Measurements from ENCODE around the gene CEBPB.
"Not testable (repeated sequence)": the region's sequence is repeated elsewhere in the genome, so short reads cannot be mapped to it uniquely, and the experiment has no call there.

Gene CEBPB

DNA sequence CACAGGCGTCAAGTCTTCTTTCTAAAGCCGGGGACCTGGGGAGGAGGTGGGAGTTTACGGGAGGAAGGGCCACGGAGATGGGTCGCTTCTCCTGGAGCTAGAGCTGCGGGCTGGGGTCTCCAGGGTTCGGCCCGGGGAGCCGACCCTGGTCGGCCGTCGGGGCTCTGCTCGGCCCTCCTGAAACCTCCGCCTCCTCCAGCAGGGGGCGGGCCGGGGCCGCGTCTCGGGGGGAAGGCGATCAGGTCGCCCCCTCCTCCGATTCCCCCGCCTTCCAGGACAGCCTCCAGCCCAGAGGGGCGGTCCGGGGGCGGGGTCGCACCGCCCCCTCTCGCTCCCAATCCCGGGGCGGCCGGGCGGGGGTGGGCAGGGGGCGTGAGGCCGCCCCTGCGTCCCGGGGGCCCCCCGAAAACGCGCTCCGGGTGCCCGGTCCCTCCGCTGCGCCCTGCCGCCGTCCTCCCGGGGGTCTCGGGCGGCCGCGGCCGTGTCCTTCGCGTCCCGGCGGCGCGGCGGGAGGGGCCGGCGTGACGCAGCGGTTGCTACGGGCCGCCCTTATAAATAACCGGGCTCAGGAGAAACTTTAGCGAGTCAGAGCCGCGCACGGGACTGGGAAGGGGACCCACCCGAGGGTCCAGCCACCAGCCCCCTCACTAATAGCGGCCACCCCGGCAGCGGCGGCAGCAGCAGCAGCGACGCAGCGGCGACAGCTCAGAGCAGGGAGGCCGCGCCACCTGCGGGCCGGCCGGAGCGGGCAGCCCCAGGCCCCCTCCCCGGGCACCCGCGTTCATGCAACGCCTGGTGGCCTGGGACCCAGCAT lies at the start of gene CEBPB:
CEBPB (plus strand) TSS at position 580 of the 814 bp plus-strand sequence; CDS start at position 784, 204 bp downstream.
- peak; percentile 94 for DNase-seq

DNA sequence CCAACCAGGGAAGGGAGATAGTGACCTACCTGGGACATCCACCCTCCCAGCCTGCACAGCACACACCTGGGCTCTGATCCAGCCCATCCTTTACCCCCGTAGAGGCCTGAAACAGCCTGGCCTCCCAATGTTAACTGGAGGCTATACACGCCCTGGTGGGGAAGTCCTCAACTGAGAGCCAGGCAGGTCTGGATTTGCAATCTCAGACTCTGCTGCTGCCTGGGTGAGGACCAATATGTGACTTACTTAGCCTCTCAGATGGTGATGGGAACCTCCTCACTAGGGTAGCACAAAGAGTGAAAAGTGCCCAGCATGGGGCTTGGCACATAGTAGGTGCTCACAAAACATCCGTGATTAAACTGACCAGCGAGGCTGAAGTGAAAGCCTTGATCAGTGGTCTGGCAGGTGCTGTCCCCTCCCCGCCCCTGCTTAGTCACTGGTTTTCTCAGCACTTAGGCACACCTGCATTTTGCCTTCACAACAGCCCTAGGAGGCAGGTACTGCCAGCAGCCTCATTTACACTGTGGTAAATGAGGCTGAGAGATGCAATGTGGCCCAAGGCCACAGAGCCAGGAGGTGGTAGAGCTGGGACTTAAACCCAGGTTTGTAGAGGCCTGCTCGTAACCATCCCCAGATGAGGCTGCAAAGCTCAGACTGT lies 49.5 kb upstream of the CEBPB start:
- no peak for DNase-seq

GRCh38 chr20:50141811-50142561 lies 48.6 kb upstream of the CEBPB start:
- no peak for DNase-seq

DNA sequence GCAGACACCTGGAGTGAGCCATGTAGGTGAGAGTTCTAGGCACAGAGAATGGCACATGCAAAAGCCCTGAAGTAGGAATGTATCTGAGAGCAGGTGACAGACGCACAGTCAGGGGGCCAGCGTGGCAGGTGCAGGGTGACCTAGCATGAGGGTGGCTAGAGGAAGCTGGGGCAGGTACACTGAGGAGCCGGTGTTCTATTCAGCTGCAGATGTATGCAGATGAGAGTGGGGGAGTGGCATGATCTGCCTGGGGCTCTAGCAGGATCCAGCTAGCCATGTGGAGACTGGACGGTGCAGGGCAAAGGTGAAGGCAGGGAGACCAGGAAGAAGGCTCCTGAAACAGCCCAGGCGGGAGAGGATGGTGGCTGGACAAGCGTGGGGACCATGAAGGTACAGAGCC lies 47.8 kb upstream of the CEBPB start:
- DNase-seq, result no peak

GRCh38 chr20:50144362-50144761 lies 46.3 kb upstream of the CEBPB start:
- peak; percentile 73 for DNase-seq

GRCh38 chr20:50145566-50145965 lies 45.1 kb upstream of the CEBPB start:
- DNase-seq, result no peak

- DNase-seq, result no peak
Observed at GRCh38 chr20:50146214-50146613, 44.4 kb upstream of the CEBPB start.

DNA sequence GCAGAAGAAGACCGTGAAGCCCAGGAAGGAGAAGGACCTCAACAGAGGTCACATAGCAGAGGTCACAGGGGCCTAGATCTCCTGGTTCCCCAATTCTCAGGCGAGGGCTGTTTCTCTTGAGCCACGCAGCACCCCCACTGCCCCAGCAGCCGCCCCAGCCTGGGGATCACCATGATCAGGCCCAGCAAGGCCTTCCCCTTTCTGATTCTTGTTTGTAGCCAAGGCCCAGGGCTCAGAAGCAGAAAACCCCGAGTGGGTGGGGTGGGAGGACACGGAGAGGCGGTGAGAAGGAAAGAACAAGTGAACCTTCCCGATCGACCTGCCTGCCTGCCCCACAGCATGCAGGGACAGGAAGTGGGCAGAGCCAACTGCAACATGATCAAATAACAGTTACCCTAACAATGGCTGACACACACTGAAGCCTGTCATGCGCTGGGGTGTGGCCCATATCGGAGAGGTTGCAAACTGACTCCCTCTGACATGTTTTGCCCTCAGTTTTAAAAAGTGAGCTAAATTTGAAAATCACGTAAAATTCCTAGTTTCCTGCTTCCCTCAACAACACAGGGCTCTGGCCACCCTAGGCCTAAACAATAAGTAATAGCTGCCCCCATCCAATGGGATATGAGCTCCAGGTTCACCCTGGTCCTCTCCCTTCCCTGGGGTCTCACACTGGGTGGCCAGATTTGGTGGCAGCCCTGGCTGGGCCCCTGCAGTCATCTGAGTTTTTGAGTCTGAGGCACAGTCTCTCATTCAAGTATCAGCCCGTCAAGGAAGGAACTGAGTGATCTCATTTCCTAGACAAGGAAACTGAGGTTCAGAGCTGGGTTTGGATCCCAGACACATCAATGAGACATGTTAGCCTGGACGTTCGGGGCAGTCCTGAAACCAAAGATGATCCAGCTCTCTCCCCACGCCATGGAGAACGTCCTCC lies 43.6 kb upstream of the CEBPB start:
- DNase-seq, result no peak

DNA sequence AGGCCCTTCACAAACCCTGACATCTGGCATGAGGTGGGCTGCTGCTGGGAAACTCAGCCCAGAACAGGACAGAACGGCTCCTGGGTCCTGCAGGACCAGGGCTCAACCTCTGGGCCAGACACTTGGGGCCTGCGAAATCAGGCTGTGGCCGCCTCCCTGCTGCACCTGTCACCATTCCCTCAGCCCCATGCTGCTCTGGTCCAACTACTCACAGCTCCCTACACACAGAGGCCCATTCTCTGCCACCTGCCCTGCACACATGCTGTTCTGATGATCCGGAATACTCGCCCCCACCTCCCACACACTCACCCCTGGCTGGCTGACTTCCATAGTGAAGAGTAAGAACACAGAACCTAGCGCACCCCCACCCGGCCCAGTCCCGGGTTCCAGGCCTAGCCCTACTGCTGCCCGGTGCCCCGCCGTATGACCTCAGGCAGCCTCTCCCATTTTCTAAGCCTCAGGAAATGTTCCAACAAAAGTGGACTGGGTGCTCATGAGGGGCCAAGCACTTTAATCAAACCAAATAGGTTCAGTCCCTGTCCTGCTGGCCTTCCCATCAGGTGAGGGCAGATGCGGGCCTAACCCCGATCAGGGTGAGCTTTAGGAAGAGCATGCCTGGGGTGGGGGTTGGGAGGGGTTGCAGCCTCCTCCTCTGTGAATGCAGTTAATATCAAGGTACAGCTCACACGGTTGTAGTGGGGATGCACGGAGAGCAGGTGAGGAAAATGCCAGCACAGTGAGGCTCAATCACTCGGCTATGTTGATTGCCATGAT lies 41.0 kb upstream of the CEBPB start:
- no peak for DNase-seq

DNA sequence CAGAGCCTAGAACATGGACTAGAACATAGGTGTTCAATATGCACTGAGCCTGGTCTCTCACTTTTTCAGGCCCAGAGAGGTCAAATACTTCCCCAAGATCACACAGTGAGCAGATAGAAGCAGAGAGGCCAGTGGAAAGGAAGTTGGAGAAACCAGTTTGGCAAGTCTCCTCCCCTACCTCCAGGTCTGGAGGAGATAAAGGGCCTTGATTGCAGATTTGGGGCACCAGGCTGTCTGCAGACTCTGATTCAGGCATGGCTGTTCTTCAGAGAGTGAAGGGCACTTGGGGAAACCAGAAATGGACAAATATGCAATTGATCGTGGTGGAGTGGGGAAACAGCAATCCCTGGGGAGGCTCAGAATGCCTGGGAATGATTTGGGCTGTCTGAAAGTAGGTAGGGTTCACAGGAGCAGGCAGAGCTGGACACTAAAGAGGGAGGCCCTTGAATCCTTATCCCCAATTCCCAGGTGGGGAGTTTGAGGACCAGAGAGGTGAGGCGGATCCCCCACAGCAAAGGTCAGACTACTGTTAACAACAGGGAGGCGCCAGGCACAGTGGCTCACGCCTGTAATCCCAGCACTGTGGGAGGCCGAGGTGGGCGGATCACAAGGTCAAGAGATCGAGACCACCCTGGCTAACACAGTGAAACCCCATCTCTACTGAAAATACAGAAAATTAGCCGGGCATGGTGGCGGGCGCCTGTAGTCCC lies 39.4 kb upstream of the CEBPB start:
- no peak for DNase-seq

- DNase-seq, result no peak
Observed at GRCh38 chr20:50152394-50153152, 38.1 kb upstream of the CEBPB start.

DNA sequence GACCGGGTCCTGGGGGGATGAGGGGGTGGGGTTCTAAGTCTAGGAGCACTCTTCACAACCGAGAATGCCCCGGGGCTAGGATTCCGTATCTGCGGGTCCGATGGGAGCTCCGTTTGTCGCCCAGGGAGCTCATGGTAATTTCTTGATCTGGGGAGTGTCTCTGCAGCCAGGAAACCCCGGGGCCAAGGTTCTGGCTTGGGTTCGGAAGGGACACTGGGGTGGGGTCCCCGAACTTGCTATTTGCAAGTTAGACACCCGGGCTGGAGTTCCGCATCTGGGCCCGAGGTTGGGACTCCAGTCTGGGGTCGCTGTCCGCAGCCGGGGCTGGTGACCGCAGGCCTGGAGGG lies 37.5 kb upstream of the CEBPB start:
- no peak for DNase-seq

GRCh38 chr20:50153500-50154377 lies 36.9 kb upstream of the CEBPB start, which contains the start of gene PEDS1:
PEDS1 (minus strand) TSS chr20:50153723; CDS start chr20:50153637, 86 bp downstream.
- peak; percentile 85 for DNase-seq

- DNase-seq, result not testable (repeated sequence)
Observed at GRCh38 chr20:50161494-50161893, 29.1 kb upstream of the CEBPB start.

DNA sequence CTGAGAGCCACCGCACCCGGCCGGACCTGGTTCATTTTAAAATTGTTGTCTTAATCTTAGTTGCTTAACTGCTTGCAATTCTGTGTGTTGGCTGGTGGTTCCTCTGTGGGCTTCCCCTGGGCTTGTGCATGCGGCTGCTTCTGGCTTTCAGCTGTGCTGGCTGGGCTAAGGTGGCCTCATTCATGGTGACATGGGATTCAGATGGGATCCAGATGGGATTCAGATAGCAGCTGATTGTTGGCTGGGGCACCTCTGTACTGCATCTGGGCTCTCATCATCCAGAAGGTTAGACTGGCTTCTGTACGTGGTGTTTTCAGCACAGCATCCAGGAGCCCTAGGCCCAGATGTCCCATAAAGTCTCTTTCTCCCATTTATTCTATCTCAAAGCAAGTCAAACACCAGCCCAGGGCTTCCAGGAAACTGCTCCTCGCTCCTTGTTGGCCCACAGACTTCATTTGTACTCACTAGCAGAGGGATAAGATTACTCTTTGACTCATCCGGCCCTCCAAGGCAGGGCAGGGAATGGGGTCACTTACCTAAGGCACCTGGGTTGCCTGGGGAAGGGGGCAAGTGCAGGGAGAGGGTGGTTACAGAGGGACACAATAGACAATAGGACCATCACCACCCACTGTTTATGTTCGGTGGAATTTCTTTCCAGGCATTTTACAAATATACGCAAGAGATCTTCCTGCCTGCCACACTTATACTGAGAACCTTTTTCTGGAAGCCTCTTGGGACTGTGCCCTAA lies 26.9 kb upstream of the CEBPB start:
- no peak for DNase-seq

DNA sequence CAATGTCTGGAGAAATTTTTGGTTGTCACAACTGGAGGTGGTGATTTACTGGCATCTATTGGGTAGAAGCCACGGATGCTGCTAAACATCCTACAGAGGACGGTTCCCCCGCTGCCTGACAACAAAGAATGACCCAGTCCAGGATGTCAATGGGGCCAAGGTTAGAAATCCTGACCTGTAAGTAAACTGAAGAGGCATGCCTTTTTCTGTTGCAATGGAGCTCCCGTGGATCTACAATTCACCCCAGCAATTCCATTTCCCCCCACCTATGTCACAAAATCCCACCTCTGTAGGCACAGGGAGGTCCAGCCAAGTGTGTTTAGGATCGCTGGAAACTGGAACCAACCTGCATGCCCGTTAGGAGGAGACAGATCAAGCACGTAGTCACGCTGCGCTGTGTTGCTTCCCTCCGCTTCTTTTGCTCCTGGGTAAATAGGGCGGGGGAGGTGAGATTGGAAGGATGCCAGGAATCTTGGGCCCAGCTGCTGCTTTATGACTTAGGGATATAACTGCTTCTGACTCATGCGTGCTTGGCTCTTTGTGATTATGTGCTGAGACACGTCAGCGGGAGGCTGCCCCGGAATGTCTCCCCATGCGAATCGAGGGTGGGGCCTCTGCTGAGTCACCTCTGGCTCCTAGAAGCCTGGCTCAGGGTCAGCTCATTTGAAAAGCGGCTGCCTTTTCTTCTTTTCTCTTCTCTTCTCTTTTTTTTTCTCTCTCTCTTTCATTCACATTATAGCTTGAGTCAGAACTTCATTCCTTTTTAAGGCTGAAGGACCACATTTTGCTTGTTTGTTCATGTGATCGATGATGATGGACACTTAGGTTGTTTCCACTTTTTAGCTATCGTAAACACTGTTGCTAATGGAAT lies 24.7 kb upstream of the CEBPB start:
- peak; percentile 96 for DNase-seq

GRCh38 chr20:50169329-50169823 lies 21.3 kb upstream of the CEBPB start:
- DNase-seq, result peak; percentile 34
